GM23338 (cell line): Measurements from ENCODE around the gene HSPB2. TPM values are rescaled to one million over a fixed set of nuclear protein-coding genes. Genes with fewer than 3 reads are reported as not detected.

Experiments
- CTCF ChIP-seq, 2 experiments: fragments of 200-600 bp in 1 of 2; sonication (generic) in 1 of 2; conservative IDR thresholded peaks; 2 replicates each; pipeline versions ENCODE4 v1.5.1 to v1.6.1; 2016 to 2017; ENCODE audit warnings: antibody characterized with exemption in 2 of 2, low read depth in 2 of 2, mild to moderate bottlenecking in 2 of 2, moderate library complexity in 1 of 2
- EZH2phosphoT487 ChIP-seq: fragments of 200-600 bp; sonication (generic); IDR thresholded peaks from one replicate; pipeline ENCODE4 v1.8.1; 2018; ENCODE audit warnings: antibody characterized with exemption; ENCODE audit not compliant: unreplicated experiment
- POLR2AphosphoS5 ChIP-seq: IDR thresholded peaks from 2 replicates; pipeline ENCODE4 v1.6.1; 2016; ENCODE audit warnings: antibody characterized with exemption, low read depth
- ZNF114 ChIP-seq: fragments of 250-450 bp; sonication (Bioruptor Pico); IDR thresholded peaks from 2 replicates; pipeline ENCODE4 v1.5.0; 2020; ENCODE audit warnings: mild to moderate bottlenecking, moderate library complexity
- polyA plus RNA-seq: library from polyadenylated mRNA; unstranded; fragments of >200 nt; fragmentation: Nextera tagmentation; extraction: Ambion mirVana; gene quantifications from 2 replicates; pipeline ENCODE4 v1.2.1, GENCODE V29; 2016
- total RNA-seq: library from RNA; depleted of rRNA; stranded (reverse); fragments of >200 nt; shearing (Covaris generic); gene quantifications from 2 replicates; pipeline ENCODE4 v1.2.3, GENCODE V29; 2014
- TF ChIP-seq, protein P1 (sequence below): fragments of 250-450 bp; sonication (Bioruptor Pico); IDR thresholded peaks from 2 replicates; pipeline ENCODE4 v1.5.0; 2020; ENCODE audit warnings: mild to moderate bottlenecking, moderate library complexity
- TF ChIP-seq, protein P2 (sequence below): IDR thresholded peaks from one replicate; pipeline ENCODE4 v1.6.1; 2018; ENCODE audit warnings: antibody characterized with exemption; ENCODE audit not compliant: unreplicated experiment

The HSPB2 gene
- total and polyA plus RNA-seq, 2 experiments from 2014 or later = 1.0 to 2.6 TPM

DNA sequence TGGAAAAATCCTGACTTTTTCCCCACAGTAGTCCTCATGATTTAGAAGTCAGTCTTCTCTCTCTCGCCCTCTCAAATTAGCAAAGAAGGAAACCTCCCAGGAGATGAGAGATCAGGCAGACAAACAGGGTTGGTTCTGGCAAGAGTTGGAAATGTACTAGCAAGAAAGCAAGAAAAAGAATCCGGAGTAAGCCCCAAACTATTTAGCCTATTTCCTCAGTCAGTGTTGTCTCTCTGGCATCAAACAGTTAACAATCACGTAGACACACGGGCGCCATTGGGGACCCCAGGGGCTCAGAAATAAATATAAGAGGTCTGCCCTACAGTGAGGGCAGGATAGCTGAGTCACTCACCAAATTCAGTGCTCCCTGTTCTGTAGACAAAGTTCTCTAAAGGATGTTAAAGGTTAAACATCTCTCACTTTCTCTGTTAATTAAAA lies 10.8 kb downstream of the HSPB2 start (continued):
- TF ChIP-seq, protein P1, sequence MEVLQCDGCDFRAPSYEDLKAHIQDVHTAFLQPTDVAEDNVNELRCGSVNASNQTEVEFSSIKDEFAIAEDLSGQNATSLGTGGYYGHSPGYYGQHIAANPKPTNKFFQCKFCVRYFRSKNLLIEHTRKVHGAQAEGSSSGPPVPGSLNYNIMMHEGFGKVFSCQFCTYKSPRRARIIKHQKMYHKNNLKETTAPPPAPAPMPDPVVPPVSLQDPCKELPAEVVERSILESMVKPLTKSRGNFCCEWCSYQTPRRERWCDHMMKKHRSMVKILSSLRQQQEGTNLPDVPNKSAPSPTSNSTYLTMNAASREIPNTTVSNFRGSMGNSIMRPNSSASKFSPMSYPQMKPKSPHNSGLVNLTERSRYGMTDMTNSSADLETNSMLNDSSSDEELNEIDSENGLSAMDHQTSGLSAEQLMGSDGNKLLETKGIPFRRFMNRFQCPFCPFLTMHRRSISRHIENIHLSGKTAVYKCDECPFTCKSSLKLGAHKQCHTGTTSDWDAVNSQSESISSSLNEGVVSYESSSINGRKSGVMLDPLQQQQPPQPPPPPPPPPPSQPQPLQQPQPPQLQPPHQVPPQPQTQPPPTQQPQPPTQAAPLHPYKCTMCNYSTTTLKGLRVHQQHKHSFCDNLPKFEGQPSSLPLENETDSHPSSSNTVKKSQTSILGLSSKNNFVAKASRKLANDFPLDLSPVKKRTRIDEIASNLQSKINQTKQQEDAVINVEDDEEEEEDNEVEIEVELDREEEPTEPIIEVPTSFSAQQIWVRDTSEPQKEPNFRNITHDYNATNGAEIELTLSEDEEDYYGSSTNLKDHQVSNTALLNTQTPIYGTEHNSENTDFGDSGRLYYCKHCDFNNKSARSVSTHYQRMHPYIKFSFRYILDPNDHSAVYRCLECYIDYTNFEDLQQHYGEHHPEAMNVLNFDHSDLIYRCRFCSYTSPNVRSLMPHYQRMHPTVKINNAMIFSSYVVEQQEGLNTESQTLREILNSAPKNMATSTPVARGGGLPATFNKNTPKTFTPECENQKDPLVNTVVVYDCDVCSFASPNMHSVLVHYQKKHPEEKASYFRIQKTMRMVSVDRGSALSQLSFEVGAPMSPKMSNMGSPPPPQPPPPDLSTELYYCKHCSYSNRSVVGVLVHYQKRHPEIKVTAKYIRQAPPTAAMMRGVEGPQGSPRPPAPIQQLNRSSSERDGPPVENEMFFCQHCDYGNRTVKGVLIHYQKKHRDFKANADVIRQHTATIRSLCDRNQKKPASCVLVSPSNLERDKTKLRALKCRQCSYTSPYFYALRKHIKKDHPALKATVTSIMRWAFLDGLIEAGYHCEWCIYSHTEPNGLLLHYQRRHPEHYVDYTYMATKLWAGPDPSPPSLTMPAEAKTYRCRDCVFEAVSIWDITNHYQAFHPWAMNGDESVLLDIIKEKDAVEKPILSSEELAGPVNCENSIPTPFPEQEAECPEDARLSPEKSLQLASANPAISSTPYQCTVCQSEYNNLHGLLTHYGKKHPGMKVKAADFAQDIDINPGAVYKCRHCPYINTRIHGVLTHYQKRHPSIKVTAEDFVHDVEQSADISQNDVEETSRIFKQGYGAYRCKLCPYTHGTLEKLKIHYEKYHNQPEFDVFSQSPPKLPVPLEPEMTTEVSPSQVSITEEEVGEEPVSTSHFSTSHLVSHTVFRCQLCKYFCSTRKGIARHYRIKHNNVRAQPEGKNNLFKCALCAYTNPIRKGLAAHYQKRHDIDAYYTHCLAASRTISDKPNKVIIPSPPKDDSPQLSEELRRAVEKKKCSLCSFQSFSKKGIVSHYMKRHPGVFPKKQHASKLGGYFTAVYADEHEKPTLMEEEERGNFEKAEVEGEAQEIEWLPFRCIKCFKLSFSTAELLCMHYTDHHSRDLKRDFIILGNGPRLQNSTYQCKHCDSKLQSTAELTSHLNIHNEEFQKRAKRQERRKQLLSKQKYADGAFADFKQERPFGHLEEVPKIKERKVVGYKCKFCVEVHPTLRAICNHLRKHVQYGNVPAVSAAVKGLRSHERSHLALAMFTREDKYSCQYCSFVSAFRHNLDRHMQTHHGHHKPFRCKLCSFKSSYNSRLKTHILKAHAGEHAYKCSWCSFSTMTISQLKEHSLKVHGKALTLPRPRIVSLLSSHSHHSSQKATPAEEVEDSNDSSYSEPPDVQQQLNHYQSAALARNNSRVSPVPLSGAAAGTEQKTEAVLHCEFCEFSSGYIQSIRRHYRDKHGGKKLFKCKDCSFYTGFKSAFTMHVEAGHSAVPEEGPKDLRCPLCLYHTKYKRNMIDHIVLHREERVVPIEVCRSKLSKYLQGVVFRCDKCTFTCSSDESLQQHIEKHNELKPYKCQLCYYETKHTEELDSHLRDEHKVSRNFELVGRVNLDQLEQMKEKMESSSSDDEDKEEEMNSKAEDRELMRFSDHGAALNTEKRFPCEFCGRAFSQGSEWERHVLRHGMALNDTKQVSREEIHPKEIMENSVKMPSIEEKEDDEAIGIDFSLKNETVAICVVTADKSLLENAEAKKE = no peak
- TF ChIP-seq ZNF114 (CRISPR knock-in tag) (no peak), EZH2phosphoT487 (no peak), POLR2AphosphoS5 (no peak), CTCF (conservative IDR thresholded peaks at IDR 0.05; ENCODE audit: low read depth in 2 of 2) (no peak)
- TF ChIP-seq, protein P2, sequence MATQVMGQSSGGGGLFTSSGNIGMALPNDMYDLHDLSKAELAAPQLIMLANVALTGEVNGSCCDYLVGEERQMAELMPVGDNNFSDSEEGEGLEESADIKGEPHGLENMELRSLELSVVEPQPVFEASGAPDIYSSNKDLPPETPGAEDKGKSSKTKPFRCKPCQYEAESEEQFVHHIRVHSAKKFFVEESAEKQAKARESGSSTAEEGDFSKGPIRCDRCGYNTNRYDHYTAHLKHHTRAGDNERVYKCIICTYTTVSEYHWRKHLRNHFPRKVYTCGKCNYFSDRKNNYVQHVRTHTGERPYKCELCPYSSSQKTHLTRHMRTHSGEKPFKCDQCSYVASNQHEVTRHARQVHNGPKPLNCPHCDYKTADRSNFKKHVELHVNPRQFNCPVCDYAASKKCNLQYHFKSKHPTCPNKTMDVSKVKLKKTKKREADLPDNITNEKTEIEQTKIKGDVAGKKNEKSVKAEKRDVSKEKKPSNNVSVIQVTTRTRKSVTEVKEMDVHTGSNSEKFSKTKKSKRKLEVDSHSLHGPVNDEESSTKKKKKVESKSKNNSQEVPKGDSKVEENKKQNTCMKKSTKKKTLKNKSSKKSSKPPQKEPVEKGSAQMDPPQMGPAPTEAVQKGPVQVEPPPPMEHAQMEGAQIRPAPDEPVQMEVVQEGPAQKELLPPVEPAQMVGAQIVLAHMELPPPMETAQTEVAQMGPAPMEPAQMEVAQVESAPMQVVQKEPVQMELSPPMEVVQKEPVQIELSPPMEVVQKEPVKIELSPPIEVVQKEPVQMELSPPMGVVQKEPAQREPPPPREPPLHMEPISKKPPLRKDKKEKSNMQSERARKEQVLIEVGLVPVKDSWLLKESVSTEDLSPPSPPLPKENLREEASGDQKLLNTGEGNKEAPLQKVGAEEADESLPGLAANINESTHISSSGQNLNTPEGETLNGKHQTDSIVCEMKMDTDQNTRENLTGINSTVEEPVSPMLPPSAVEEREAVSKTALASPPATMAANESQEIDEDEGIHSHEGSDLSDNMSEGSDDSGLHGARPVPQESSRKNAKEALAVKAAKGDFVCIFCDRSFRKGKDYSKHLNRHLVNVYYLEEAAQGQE = no peak
